Tibial nerve (tissue), 4 donors: ENCODE data around the gene TTC27.

ENCODE experiments used
- CTCF ChIP-seq, 5 experiments: fragments of 200-600 bp in 3 of 5; fragments of 450-650 bp in 2 of 5; sonication (generic) in 3 of 5; IDR thresholded peaks; one replicate each; pipeline ENCODE4 v1.5.1; 2016 to 2019; ENCODE audit warnings: antibody characterized with exemption in 5 of 5, mild to moderate bottlenecking in 3 of 5, moderate library complexity in 2 of 5
- EP300 ChIP-seq, 2 donors: sonication (generic); formaldehyde crosslinking; IDR thresholded peaks; one replicate each; pipeline ENCODE4 v1.6.1; 2017; ENCODE audit warnings: antibody characterized with exemption in 2 of 2, mild to moderate bottlenecking in 1 of 2
- POLR2A ChIP-seq, 2 donors: fragments of 450-650 bp; IDR thresholded peaks; one replicate each; pipeline ENCODE4 v1.6.1; 2017; ENCODE audit warnings: antibody characterized with exemption in 2 of 2, mild to moderate bottlenecking in 2 of 2, moderate library complexity in 2 of 2

DNA sequence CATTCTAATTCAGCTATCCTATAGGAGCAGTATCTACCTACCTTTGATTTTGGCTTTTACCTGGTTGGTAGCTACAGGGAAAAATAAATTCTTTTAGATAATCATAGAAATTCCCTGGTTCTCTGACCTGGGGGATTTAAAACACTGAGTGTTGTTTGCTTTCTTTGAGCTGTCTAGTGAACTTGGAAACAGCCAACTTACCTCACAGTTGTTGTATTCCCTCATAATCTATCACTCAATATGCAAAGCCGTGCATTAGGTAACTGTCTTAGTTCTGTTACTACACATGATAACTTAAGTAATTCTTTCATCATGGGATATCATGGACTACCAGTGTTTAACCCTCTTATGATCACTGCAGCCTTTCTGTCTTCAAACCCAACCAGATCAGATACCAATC lies 127.8 kb downstream of the TTC27 start:
- TF ChIP-seq POLR2A (IDR thresholded peaks at IDR 0.05) = no peak
- TF ChIP-seq EP300 (IDR thresholded peaks at IDR 0.05) = no peak
- no peak for TF ChIP-seq CTCF (IDR thresholded peaks at IDR 0.05)
